WERI-Rb-1 (cell line): ENCODE measurements around the gene CNOT6.

Experiments used
- DNase-seq: peaks from one replicate; pipeline ENCODE4 v3.0.0-alpha.2; 2020
- H3K27ac ChIP-seq: fragments of 250-450 bp; sonication (Bioruptor Pico); 2 replicates; pipeline ENCODE4 v1.5.1; 2020; ENCODE audit warnings: mild to moderate bottlenecking, moderate library complexity
- H3K27me3 ChIP-seq: fragments of 250-450 bp; sonication (Bioruptor Pico); 2 replicates; pipeline ENCODE4 v1.5.1; 2021; ENCODE audit warnings: mild to moderate bottlenecking, low read depth, moderate library complexity; ENCODE audit not compliant: insufficient read depth, severe bottlenecking
- H3K36me3 ChIP-seq: fragments of 250-450 bp; sonication (Bioruptor Pico); 2 replicates; pipeline ENCODE4 v1.5.1; 2020; ENCODE audit warnings: mild to moderate bottlenecking, moderate library complexity
- H3K4me3 ChIP-seq: 2 replicates; pipeline ENCODE4 v1.5.1; 2011; ENCODE audit warnings: low read depth, mild to moderate bottlenecking, control low read depth, low read length
- H3K9me3 ChIP-seq: fragments of 250-450 bp; sonication (Bioruptor Pico); 2 replicates; pipeline ENCODE4 v1.5.1; 2021; ENCODE audit warnings: mild to moderate bottlenecking, moderate library complexity; ENCODE audit not compliant: severe bottlenecking
- CTCF ChIP-seq: IDR thresholded peaks from 2 replicates; pipeline ENCODE4 v1.5.1; 2011; ENCODE audit warnings: low read depth, mild to moderate bottlenecking, control low read depth, inconsistent platforms, low read length

Gene CNOT6

GRCh38 chr5:180621311-180621710, 127.1 kb downstream of the CNOT6 start:
- Histone ChIP-seq H3K27ac (no peak overlapping the region), H3K27me3 (no peaks in the 10 kb centered on the region), H3K36me3 (no peaks in the 10 kb centered on the region), H3K9me3 (no peaks in the 10 kb centered on the region), H3K4me3 (no peak overlapping the region)
- TF ChIP-seq CTCF = no peak
- no peak for DNase-seq

- Histone ChIP-seq H3K27ac (no peak overlapping the region), H3K36me3 (no peaks in the 10 kb centered on the region), H3K4me3 (no peak overlapping the region), H3K27me3 (no peaks in the 10 kb centered on the region), H3K9me3 (no peaks in the 10 kb centered on the region)
- TF ChIP-seq CTCF = no peak
- DNase-seq = no peak
Measured at GRCh38 chr5:180622910-180623309, 128.7 kb downstream of the CNOT6 start.

- Histone ChIP-seq H3K4me3 (no peak overlapping the region), H3K27ac (no peak overlapping the region), H3K9me3 (no peaks in the 10 kb centered on the region), H3K36me3 (no peaks in the 10 kb centered on the region), H3K27me3 (no peaks in the 10 kb centered on the region)
- DNase-seq = no peak
- no peak for TF ChIP-seq CTCF
Measured at GRCh38 chr5:180623411-180623834, 129.2 kb downstream of the CNOT6 start.

- Histone ChIP-seq H3K4me3 (no peak overlapping the region), H3K27me3 (no peaks in the 10 kb centered on the region), H3K36me3 (no peaks in the 10 kb centered on the region), H3K27ac (no peak overlapping the region), H3K9me3 (no peaks in the 10 kb centered on the region)
- DNase-seq = no peak
- no peak for TF ChIP-seq CTCF
Measured at GRCh38 chr5:180623844-180624243, 129.7 kb downstream of the CNOT6 start.

- no peak for DNase-seq
- TF ChIP-seq CTCF = no peak
- H3K27ac ChIP-seq = no peak overlapping the region
- H3K9me3 ChIP-seq = no peaks in the 10 kb centered on the region
- no peaks in the 10 kb centered on the region for H3K36me3 ChIP-seq
- H3K27me3 ChIP-seq = no peaks in the 10 kb centered on the region
- no peak overlapping the region for H3K4me3 ChIP-seq
Measured at GRCh38 chr5:180624587-180624986, 130.4 kb downstream of the CNOT6 start.

GRCh38 chr5:180625125-180625790, 131.1 kb downstream of the CNOT6 start:
- Histone ChIP-seq H3K9me3 (no peaks in the 10 kb centered on the region), H3K4me3 (no peak overlapping the region), H3K36me3 (no peaks in the 10 kb centered on the region), H3K27ac (no peak overlapping the region), H3K27me3 (no peaks in the 10 kb centered on the region)
- DNase-seq = no peak
- no peak for TF ChIP-seq CTCF
